Lung (tissue), 12 donors: Measurements from ENCODE around the gene CHST13. TPM values are rescaled to one million over a fixed set of nuclear protein-coding genes. Genes with fewer than 3 reads are reported as not detected.
"Not testable (repeated sequence)": the region's sequence is repeated elsewhere in the genome, so short reads cannot be mapped to it uniquely, and the experiment has no call there.

Experiments
- ATAC-seq: fragments of 200-7000 bp; cut with Tn5 transposase; one replicate; pipeline ENCODE4 v1.9.1; 2020; ENCODE audit warnings: moderate number of reproducible peaks; ENCODE audit not compliant: insufficient read depth, low FRiP score
- DNase-seq, 3 donors: peaks; one replicate each; pipeline ENCODE4 v3.0.0-alpha.2; 2013 to 2017
- H3K27ac ChIP-seq, 2 donors: one replicate each; pipeline ENCODE4 v1.5.1; 2013; ENCODE audit warnings: mild to moderate bottlenecking in 2 of 2, moderate library complexity in 2 of 2, control low read depth in 1 of 2, inconsistent platforms in 1 of 2, low read depth in 1 of 2, low read length in 1 of 2
- H3K27me3 ChIP-seq, 3 donors: one replicate each; pipeline ENCODE4 v1.5.1; 2013; ENCODE audit warnings: low read length in 2 of 3; ENCODE audit not compliant: control insufficient read depth in 3 of 3, insufficient read depth in 3 of 3
- H3K36me3 ChIP-seq, 4 donors: one replicate each; pipeline ENCODE4 v1.5.1; 2013; ENCODE audit warnings: low read length in 4 of 4, mild to moderate bottlenecking in 1 of 4, moderate library complexity in 1 of 4; ENCODE audit not compliant: control insufficient read depth in 4 of 4, insufficient read depth in 4 of 4
- H3K4me1 ChIP-seq, 5 donors: one replicate each; pipeline ENCODE4 v1.5.1; 2013; ENCODE audit warnings: low read length in 5 of 5, mild to moderate bottlenecking in 2 of 5, moderate library complexity in 1 of 5; ENCODE audit not compliant: control insufficient read depth in 5 of 5, insufficient read depth in 5 of 5
- H3K4me3 ChIP-seq: one replicate; pipeline ENCODE4 v1.5.1; 2013; ENCODE audit warnings: mild to moderate bottlenecking, control low read depth, moderate library complexity
- H3K9ac ChIP-seq, 2 donors: one replicate each; pipeline ENCODE4 v1.5.1; 2013; ENCODE audit warnings: low read length in 2 of 2, control low read depth in 1 of 2; ENCODE audit not compliant: insufficient read depth in 1 of 2
- H3K9me3 ChIP-seq, 4 donors: one replicate each; pipeline ENCODE4 v1.5.1; 2013; ENCODE audit warnings: low read length in 3 of 4, mild to moderate bottlenecking in 1 of 4, moderate library complexity in 1 of 4; ENCODE audit not compliant: control insufficient read depth in 4 of 4, insufficient read depth in 3 of 4
- WGBS, 2 donors: extraction: QIAGEN DNeasy Blood & Tissue Kit; methylation state at CpG; one replicate each; pipeline ENCODE4 v1.1.7; 2013; 5-methylcytosine and 5-hydroxymethylcytosine counted together
- polyA plus RNA-seq, 2 donors: library from polyadenylated mRNA; stranded (reverse); fragments of 200-250 nt; gene quantifications; one replicate each; pipeline ENCODE4 v1.2.1, GENCODE V29; 2013
- total RNA-seq, 2 donors: library from RNA; depleted of rRNA in 1 of 2; stranded (reverse); fragments of >200 nt in 1 of 2; gene quantifications; one replicate each; pipeline ENCODE4 v1.2.1, GENCODE V29; 2014 to 2021
- TF ChIP-seq, protein P1 (sequence below): IDR thresholded peaks from 2 replicates; pipeline ENCODE4 v1.5.1; 2012; ENCODE audit warnings: mild to moderate bottlenecking; ENCODE audit errors: control extremely low read depth, extremely low read depth
- donor health status: control.
- donor health status: control.
- donor health status: Bipolar disorder and iron deficiency.
- donor health status: healthy.
- donor health status: DM: yes; HTN: yes; CAD: no.

The CHST13 gene
- total and polyA plus RNA-seq, 4 donors = 0.51 to 3.6 (median 1.7) TPM

DNA sequence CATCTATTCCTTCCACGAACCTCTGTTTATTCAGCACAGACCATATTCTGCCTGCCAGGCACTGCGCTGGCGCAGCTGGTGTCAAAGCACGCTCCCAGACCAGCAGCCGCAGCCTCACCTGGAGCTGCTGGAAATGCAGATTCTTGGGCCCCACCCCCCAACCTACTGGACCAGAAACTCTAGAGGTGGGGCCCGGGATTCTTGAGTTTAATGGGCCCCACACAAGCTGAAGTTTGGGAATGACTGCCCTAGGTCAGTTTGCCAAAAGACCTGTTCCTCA, 7.0 kb downstream of the CHST13 start:
- no peak overlapping the region for H3K27ac ChIP-seq
- no peak overlapping the region for H3K4me3 ChIP-seq
- DNase-seq = no peak
- no peaks in the 10 kb centered on the region for H3K9me3 ChIP-seq
- ATAC-seq = no peak
- peaks cover 0 to 4% (median 0%) of the 10 kb centered on the region in 5 donors for H3K4me1 ChIP-seq
- no peak overlapping the region for H3K9ac ChIP-seq
- H3K27me3 ChIP-seq = peaks cover 0 to 6% (median 0%) of the 10 kb centered on the region in 3 donors
- 88 to 95% methylated on average over 6 of the region's 6 CpGs for WGBS, 2 donors
- TF ChIP-seq, protein P1, sequence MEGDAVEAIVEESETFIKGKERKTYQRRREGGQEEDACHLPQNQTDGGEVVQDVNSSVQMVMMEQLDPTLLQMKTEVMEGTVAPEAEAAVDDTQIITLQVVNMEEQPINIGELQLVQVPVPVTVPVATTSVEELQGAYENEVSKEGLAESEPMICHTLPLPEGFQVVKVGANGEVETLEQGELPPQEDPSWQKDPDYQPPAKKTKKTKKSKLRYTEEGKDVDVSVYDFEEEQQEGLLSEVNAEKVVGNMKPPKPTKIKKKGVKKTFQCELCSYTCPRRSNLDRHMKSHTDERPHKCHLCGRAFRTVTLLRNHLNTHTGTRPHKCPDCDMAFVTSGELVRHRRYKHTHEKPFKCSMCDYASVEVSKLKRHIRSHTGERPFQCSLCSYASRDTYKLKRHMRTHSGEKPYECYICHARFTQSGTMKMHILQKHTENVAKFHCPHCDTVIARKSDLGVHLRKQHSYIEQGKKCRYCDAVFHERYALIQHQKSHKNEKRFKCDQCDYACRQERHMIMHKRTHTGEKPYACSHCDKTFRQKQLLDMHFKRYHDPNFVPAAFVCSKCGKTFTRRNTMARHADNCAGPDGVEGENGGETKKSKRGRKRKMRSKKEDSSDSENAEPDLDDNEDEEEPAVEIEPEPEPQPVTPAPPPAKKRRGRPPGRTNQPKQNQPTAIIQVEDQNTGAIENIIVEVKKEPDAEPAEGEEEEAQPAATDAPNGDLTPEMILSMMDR = no peak
- H3K36me3 ChIP-seq = no peaks in the 10 kb centered on the region

DNA sequence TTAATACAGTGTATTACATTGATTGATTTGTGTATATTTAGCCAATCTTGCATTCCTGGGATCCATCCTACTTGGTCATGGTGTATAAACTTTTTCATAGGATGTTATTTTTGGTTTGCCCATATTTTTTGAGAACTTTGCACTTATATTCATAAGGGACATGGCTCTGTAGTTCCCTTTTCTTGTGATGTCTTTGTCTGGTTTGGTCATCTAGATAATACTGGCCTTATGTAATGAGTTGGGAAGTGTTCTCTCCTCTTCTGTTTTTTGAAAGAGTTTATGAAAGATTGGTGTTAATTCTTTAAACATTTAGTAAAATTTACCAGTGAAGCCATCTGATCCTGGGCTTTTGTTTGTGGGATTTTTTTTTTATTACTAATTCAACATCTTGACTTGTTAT, 9.6 kb downstream of the CHST13 start:
- no peak for DNase-seq
- H3K9ac ChIP-seq = no peak overlapping the region
- no peak for ATAC-seq
- TF ChIP-seq, protein P1 = no peak
- H3K27ac ChIP-seq = no peak overlapping the region
- no peaks in the 10 kb centered on the region for H3K9me3 ChIP-seq
- H3K4me1 ChIP-seq = peaks cover 0 to 2% (median 0%) of the 10 kb centered on the region in 5 donors
- H3K4me3 ChIP-seq = no peak overlapping the region
- H3K36me3 ChIP-seq = no peaks in the 10 kb centered on the region
- H3K27me3 ChIP-seq = peaks cover 0 to 8% (median 0%) of the 10 kb centered on the region in 3 donors

DNA sequence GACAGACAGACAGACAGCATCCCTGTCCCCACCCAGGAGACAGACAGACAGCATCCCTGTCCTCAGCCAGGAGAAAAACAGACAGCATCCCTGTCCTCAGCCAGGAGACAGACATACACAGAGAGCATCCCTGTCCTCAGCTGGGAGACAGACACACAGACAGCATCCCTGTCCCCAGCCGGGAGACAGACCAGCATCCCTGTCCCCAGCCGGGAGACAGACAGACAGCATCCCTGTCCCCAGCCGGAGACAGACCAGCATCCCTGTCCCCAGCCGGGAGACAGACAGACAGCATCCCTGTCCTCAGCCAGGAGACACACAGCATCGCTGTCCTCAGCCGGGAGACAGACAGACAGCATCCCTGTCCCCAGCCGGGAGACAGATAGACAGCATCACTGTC, 10.8 kb downstream of the CHST13 start:
- WGBS, 2 donors = 86 to 95% methylated on average over 7 of the region's 7 CpGs

DNA sequence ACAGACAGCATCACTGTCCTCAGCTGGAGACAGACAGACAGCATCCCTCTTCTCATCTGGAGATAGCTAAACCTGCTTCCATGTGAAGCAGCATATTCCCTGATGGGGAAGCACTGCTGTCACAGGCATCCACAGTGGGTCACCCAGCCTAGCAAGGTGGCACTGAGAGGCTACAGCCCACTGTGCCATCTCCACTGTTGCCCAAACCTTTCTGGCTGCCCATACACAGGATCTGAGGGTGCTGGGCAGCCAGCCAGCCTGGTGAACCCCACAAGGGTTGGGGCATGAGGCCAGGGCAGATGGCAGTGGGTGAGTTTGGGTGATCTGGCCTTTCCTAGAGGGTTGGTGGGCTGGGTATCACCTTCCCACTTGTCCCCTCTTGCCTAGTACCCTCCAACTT, 11.7 kb downstream of the CHST13 start:
- Histone ChIP-seq H3K9ac (no peak overlapping the region), H3K4me1 (peaks cover 0 to 2% (median 0%) of the 10 kb centered on the region in 5 donors), H3K27ac (no peak overlapping the region), H3K36me3 (no peaks in the 10 kb centered on the region), H3K9me3 (no peaks in the 10 kb centered on the region), H3K27me3 (peaks cover 0 to 18% (median 3%) of the 10 kb centered on the region in 3 donors), H3K4me3 (no peak overlapping the region)
- ATAC-seq (no peak), DNase-seq (no peak)
- TF ChIP-seq, protein P1 = no peak

More for the DNA sequence above, 10.8 kb downstream of the CHST13 start:
- not testable (repeated sequence) for DNase-seq, H3K9me3 ChIP-seq, ATAC-seq, H3K27me3 ChIP-seq, H3K4me1 ChIP-seq, H3K36me3 ChIP-seq, H3K4me3 ChIP-seq, H3K9ac ChIP-seq, H3K27ac ChIP-seq
